Gastroesophageal sphincter (tissue), 3 donors: Measurements from ENCODE around the gene B4GALT1.

Source experiments
- CTCF ChIP-seq, 4 experiments: fragments of 200-600 bp in 2 of 4; fragments of 450-650 bp in 2 of 4; sonication (generic) in 1 of 4; IDR thresholded peaks; one replicate each; pipeline ENCODE4 v1.5.1; 2017 to 2019; ENCODE audit warnings: antibody characterized with exemption in 4 of 4, mild to moderate bottlenecking in 2 of 4, moderate library complexity in 2 of 4
- POLR2AphosphoS5 ChIP-seq: sonication (generic); formaldehyde crosslinking; IDR thresholded peaks from one replicate; pipeline ENCODE4 v1.6.1; 2017; ENCODE audit warnings: antibody characterized with exemption

- TF ChIP-seq POLR2AphosphoS5 (no peak), CTCF (IDR thresholded peaks at IDR 0.05) (no peak)
Observed at GRCh38 chr9:33157960-33158842, 8.9 kb downstream of the B4GALT1 start.
